ENCODE data around the gene NFRKB.
"Not testable (repeated sequence)": the region's sequence is repeated elsewhere in the genome, so short reads cannot be mapped to it uniquely, and the experiment has no call there.

Gene NFRKB

GRCh38 chr11:129871914-129872313 lies 23.5 kb downstream of the NFRKB start:
- Histone ChIP-seq H3K27me3 (ENCODE audit: insufficient read depth, poor library complexity, severe bottlenecking) (no peaks in the 10 kb centered on the region), H3K27ac (replicated peaks) (no peak overlapping the region), H3K4me3 (replicated peaks; ENCODE audit: insufficient read depth, low read length) (no peak overlapping the region)
- no peak for DNase-seq (ENCODE audit: low read depth in 1 of 2, low spot score in 1 of 2)
- TF ChIP-seq REST (IDR thresholded peaks at IDR 0.05; ENCODE audit: insufficient replicate concordance, low read depth) (no peak), GABPA (IDR thresholded peaks at IDR 0.05; ENCODE audit: low read depth) (no peak), SPI1 (IDR thresholded peaks at IDR 0.05; ENCODE audit: borderline replicate concordance, low read depth) (no peak), POLR2AphosphoS5 (IDR thresholded peaks at IDR 0.05; ENCODE audit: low read depth) (no peak), CTCF (IDR thresholded peaks at IDR 0.05; ENCODE audit: insufficient read depth, low read length) (no peak)

- H3K27me3 ChIP-seq (ENCODE audit: insufficient read depth, poor library complexity, severe bottlenecking); DNase-seq (ENCODE audit: low read depth in 1 of 2, low spot score in 1 of 2); H3K4me3 ChIP-seq (replicated peaks; ENCODE audit: insufficient read depth, low read length); H3K27ac ChIP-seq (replicated peaks): not testable (repeated sequence)
Observed at GRCh38 chr11:129868626-129869025, 26.8 kb downstream of the NFRKB start.

- Histone ChIP-seq H3K27ac (replicated peaks) (no peak overlapping the region), H3K27me3 (ENCODE audit: insufficient read depth, poor library complexity, severe bottlenecking) (no peaks in the 10 kb centered on the region), H3K4me3 (replicated peaks; ENCODE audit: insufficient read depth, low read length) (no peak overlapping the region)
- TF ChIP-seq GABPA (IDR thresholded peaks at IDR 0.05; ENCODE audit: low read depth) (no peak), REST (IDR thresholded peaks at IDR 0.05; ENCODE audit: insufficient replicate concordance, low read depth) (no peak), SPI1 (IDR thresholded peaks at IDR 0.05; ENCODE audit: borderline replicate concordance, low read depth) (no peak), POLR2AphosphoS5 (IDR thresholded peaks at IDR 0.05; ENCODE audit: low read depth) (no peak), CTCF (IDR thresholded peaks at IDR 0.05; ENCODE audit: insufficient read depth, low read length) (no peak)
- DNase-seq (ENCODE audit: low read depth in 1 of 2, low spot score in 1 of 2), result no peak
Observed at GRCh38 chr11:129866311-129866710, 29.1 kb downstream of the NFRKB start.

- no peak for DNase-seq (ENCODE audit: low read depth in 1 of 2, low spot score in 1 of 2)
- Histone ChIP-seq H3K4me3 (replicated peaks; ENCODE audit: insufficient read depth, low read length) (no peak overlapping the region), H3K27me3 (ENCODE audit: insufficient read depth, poor library complexity, severe bottlenecking) (no peaks in the 10 kb centered on the region), H3K27ac (replicated peaks) (no peak overlapping the region)
- TF ChIP-seq SPI1 (IDR thresholded peaks at IDR 0.05; ENCODE audit: borderline replicate concordance, low read depth), result no peak
- TF ChIP-seq REST (IDR thresholded peaks at IDR 0.05; ENCODE audit: insufficient replicate concordance, low read depth), result no peak
- no peak for TF ChIP-seq CTCF (IDR thresholded peaks at IDR 0.05; ENCODE audit: insufficient read depth, low read length)
- TF ChIP-seq POLR2AphosphoS5 (IDR thresholded peaks at IDR 0.05; ENCODE audit: low read depth), result no peak
- no peak for TF ChIP-seq GABPA (IDR thresholded peaks at IDR 0.05; ENCODE audit: low read depth)
Observed at GRCh38 chr11:129865701-129866100, 29.7 kb downstream of the NFRKB start.
